ENCODE measurements around the gene PANX3.

- TF ChIP-seq CHD2 (IDR thresholded peaks at IDR 0.05; ENCODE audit: low read depth, low read length) (no peak), EP300 (IDR thresholded peaks at IDR 0.05; ENCODE audit: low read length) (no peak), STAT5A (IDR thresholded peaks at IDR 0.05; ENCODE audit: borderline replicate concordance, low read length) (no peak), ELF2 (CRISPR knock-in tag; IDR thresholded peaks at IDR 0.05) (no peak), ZBTB26 (CRISPR knock-in tag; IDR thresholded peaks at IDR 0.05) (no peak), REST (IDR thresholded peaks at IDR 0.05; ENCODE audit: borderline replicate concordance) (no peak), REST (CRISPR knock-in tag; IDR thresholded peaks at IDR 0.05; ENCODE audit: low read depth) (no peak), ZBTB5 (IDR thresholded peaks at IDR 0.05) (no peak), POLR2AphosphoS2 (IDR thresholded peaks at IDR 0.05; ENCODE audit: low read length) (no peak), TCF7L2 (IDR thresholded peaks at IDR 0.05; ENCODE audit: low read depth, low read length) (no peak), RFX5 (IDR thresholded peaks at IDR 0.05; ENCODE audit: low read depth, low read length) (no peak), POLR2A (conservative IDR thresholded peaks at IDR 0.05) (no peak)
These were observed 7.6 kb downstream of the PANX3 start for GRCh38 chr11:124618863-124619262.

Measured in K562 (cell line).